Ovary (tissue), 3 donors: ENCODE measurements around the gene NELL1.

Experiments
- CTCF ChIP-seq, 3 donors: fragments of 450-650 bp in 2 of 3; fragments of 200-600 bp in 1 of 3; IDR thresholded peaks; one replicate each; pipeline versions ENCODE4 v1.5.1 to v1.8.0; 2016 to 2022; ENCODE audit warnings: antibody characterized with exemption in 3 of 3, mild to moderate bottlenecking in 1 of 3
- EP300 ChIP-seq: sonication (generic); formaldehyde crosslinking; IDR thresholded peaks from one replicate; pipeline ENCODE4 v1.6.1; 2017; ENCODE audit warnings: antibody characterized with exemption
- POLR2A ChIP-seq: fragments of 450-650 bp; IDR thresholded peaks from one replicate; pipeline ENCODE4 v1.6.1; 2017; ENCODE audit warnings: antibody characterized with exemption, mild to moderate bottlenecking, moderate library complexity
- donor health status: DM: no; HTN: no; CAD: no.

DNA sequence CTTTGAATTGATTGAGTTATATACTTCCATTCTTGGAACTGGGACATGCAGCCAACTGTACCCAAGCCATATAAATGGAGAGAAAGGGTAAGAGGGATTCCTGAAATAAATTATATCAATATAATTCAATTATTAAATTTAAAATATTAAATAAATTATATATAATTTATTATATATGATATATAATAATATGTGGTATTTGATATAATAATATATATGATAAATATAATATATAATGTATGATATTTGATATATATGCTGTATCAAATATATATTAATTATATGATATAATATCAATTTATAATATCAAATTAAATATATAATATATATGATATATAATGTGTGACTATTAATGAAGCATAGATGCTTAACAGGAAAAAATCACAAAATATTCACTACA lies 677.0 kb downstream of the NELL1 start:
- TF ChIP-seq CTCF (IDR thresholded peaks at IDR 0.05) (no peak), EP300 (no peak), POLR2A (no peak)
